Activated CD4-positive, alpha-beta T cell treated with anti-CD3 and anti-CD28 coated beads for 36 hours (primary cell): ENCODE results near the gene KBTBD2. TPM values are rescaled to one million over a fixed set of nuclear protein-coding genes. Genes with fewer than 3 reads are reported as not detected.

ENCODE experiments used
- total RNA-seq, 2 experiments: library from RNA; stranded (reverse); gene quantifications; one replicate each; pipeline ENCODE4 v1.2.3, GENCODE V29; 2021

KBTBD2 gene
- total RNA-seq, 2 experiments from 2014 or later = 21.5 to 25.6 TPM

Other genes starting within 250 kb of the KBTBD2 start
- 1 to 10 TPM in 1 of 2 experiments, under 1 TPM in 1; 0.37 to 1.0 TPM for gene FKBP9, start 65.7 kb upstream of the KBTBD2 start, total RNA-seq
- 10 to 100 TPM; 40.9 to 45.0 TPM for gene NT5C3A, start 171.0 kb upstream of the KBTBD2 start, total RNA-seq
- gene RP9, start 217.6 kb upstream of the KBTBD2 start, total RNA-seq = 10 to 100 TPM; 17.2 to 19.2 TPM
- 1 to 10 TPM; 4.1 to 9.9 TPM for gene BBS9, start 237.8 kb upstream of the KBTBD2 start, total RNA-seq